H1 (cell line): ENCODE data around the gene SLC7A14.

Experiments used
- YY1 ChIP-seq: IDR thresholded peaks from 2 replicates; pipeline ENCODE4 v1.6.1; 2011; ENCODE audit warnings: low read depth, mild to moderate bottlenecking, low read length
- ZNF274 ChIP-seq: IDR thresholded peaks from 2 replicates; pipeline ENCODE4 v1.7.0; 2012; ENCODE audit warnings: low read length, borderline replicate concordance; ENCODE audit errors: extremely low read depth

GRCh38 chr3:170524073-170524472, 61.8 kb downstream of the SLC7A14 start:
- TF ChIP-seq ZNF274 (no peak), YY1 (no peak)
